Osteoblast (primary cell): Measurements from ENCODE around the gene FAM228B. TPM values are rescaled to one million over a fixed set of nuclear protein-coding genes. Genes with fewer than 3 reads are reported as not detected.
A peak's percentile ranks its signal among the peaks of the same experiment; 100 is the strongest.

ENCODE experiments used
- DNase-seq: peaks from one replicate; pipeline ENCODE4 v3.0.0; 2011; ENCODE audit warnings: low spot score, mixed read lengths; ENCODE audit not compliant: insufficient read length; ENCODE audit errors: missing footprints
- H2AFZ ChIP-seq: 2 replicates; pipeline ENCODE4 v1.6.0; 2011; ENCODE audit warnings: mild to moderate bottlenecking, low read length
- H3K27ac ChIP-seq: 2 replicates; pipeline ENCODE4 v1.5.1; 2011; ENCODE audit warnings: mild to moderate bottlenecking, low read depth, low read length, moderate library complexity
- H3K27me3 ChIP-seq: 2 replicates; pipeline ENCODE4 v1.6.0; 2012; ENCODE audit warnings: mild to moderate bottlenecking, control low read depth, inconsistent platforms, low read length, moderate library complexity; ENCODE audit not compliant: insufficient read depth
- H3K36me3 ChIP-seq: 2 replicates; pipeline ENCODE4 v1.5.1; 2011; ENCODE audit warnings: mild to moderate bottlenecking, low read length, control low read depth, moderate library complexity; ENCODE audit not compliant: insufficient read depth
- H3K4me1 ChIP-seq: 2 replicates; pipeline ENCODE4 v1.5.1; 2011; ENCODE audit warnings: mild to moderate bottlenecking, low read length, control low read depth, moderate library complexity; ENCODE audit not compliant: insufficient read depth
- H3K4me2 ChIP-seq: 2 replicates; pipeline ENCODE4 v1.6.0; 2011; ENCODE audit warnings: mild to moderate bottlenecking, low read length; ENCODE audit not compliant: insufficient read depth
- H3K4me3 ChIP-seq: fragments of 200-600 bp; sonication (generic); 3 replicates; pipeline ENCODE4 v1.5.1; 2012; ENCODE audit warnings: mild to moderate bottlenecking, low read length, inconsistent platforms; ENCODE audit not compliant: insufficient read depth
- H3K79me2 ChIP-seq: 2 replicates; pipeline ENCODE4 v1.6.0; 2012; ENCODE audit warnings: mild to moderate bottlenecking, low read length, control low read depth, inconsistent platforms; ENCODE audit not compliant: insufficient read depth
- H3K9me3 ChIP-seq: 2 replicates; pipeline ENCODE4 v1.5.1; 2011; ENCODE audit warnings: low read depth, low read length, control low read depth
- H4K20me1 ChIP-seq: 2 replicates; pipeline ENCODE4 v1.6.0; 2012; ENCODE audit warnings: mild to moderate bottlenecking, low read length, control low read depth; ENCODE audit not compliant: insufficient read depth
- CTCF ChIP-seq: IDR thresholded peaks from 2 replicates; pipeline ENCODE4 v1.5.1; 2011; ENCODE audit warnings: mild to moderate bottlenecking, low read depth, low read length, moderate library complexity; ENCODE audit errors: extremely low read depth
- total RNA-seq: library from RNA; depleted of rRNA; stranded (reverse); fragments of >200 nt; gene quantifications from 2 replicates; pipeline ENCODE4 v1.2.3, GENCODE V29; 2012

FAM228B gene
- total RNA-seq, 1 donor, result 11.6 TPM

DNA sequence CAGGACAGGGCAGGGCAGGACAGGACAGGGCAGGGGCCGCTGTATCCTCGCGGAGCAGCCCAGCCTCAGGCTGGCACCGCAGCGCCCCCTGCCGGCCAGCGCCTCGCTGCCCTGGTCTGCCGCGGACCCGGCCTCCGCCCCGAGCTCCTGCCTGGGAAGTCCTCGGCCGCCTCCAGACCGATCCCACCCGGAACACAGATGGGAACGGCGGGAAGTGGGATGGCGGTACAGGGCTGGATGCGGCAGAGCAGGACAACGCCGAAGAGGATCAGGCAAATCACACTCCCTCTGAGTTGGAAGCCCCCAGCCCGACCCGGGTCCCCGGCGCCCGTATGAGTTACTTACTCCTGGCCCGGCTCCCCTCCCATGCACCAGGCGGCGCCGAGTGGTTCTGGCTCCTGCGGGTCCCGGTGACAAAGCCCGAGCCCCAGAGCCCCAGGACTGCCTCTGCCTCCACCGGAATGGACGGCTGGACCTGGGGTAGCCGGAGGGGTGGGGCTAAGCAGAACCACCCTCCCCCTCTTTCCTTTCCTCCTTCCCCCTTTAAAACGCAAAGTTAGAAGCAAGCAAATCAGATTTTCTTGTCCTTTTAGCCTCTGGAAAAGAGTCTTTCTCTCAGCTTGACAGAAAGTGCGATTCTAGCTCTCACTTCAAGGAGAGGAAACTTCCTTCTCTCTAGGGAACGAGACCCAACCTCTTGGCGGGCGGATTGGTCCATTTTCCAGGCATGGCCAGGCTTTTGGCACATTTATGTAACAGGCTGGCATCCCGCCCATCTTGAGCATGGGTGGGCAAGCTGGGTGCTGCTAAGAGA is 38.7 kb upstream of the FAM228B start, which contains the start of gene TP53I3:
TSS of gene TP53I3 (minus strand) at position 449 of the 814 bp plus-strand sequence. CDS start 508 bp downstream, outside the sequence.
- Histone ChIP-seq H2AFZ (peak within 1 kb of the TSS; percentile 96), H3K4me3 (peak within 1 kb of the TSS; percentile 88), H3K4me2 (peak within 1 kb of the TSS; percentile 90), H4K20me1 (no peaks in the 10 kb centered on the region), H3K9me3 (no peaks in the 10 kb centered on the region), H3K4me1 (peaks cover 10% of the 10 kb centered on the region), H3K27ac (peak within 1 kb of the TSS; percentile 62), H3K27me3 (no peaks in the 10 kb centered on the region), H3K36me3 (peaks cover 18% of the 10 kb centered on the region), H3K79me2 (peaks cover 5% of the 10 kb centered on the region)
- DNase-seq, result peak; percentile 98
- TF ChIP-seq CTCF, result peak; percentile 77

GRCh38 chr2:24085200-24085489 is 38.1 kb upstream of the FAM228B start:
- H2AFZ ChIP-seq, result peak overlapping the region; percentile 96
- no peak for TF ChIP-seq CTCF
- H3K27ac ChIP-seq, result peak overlapping the region; percentile 62
- peak overlapping the region; percentile 88 for H3K4me3 ChIP-seq
- H3K27me3 ChIP-seq, result no peaks in the 10 kb centered on the region
- peak overlapping the region; percentile 90 for H3K4me2 ChIP-seq
- peaks cover 5% of the 10 kb centered on the region for H3K79me2 ChIP-seq
- H4K20me1 ChIP-seq, result no peaks in the 10 kb centered on the region
- no peaks in the 10 kb centered on the region for H3K9me3 ChIP-seq
- peaks cover 17% of the 10 kb centered on the region for H3K36me3 ChIP-seq
- no peak for DNase-seq
- H3K4me1 ChIP-seq, result peaks cover 10% of the 10 kb centered on the region

- Histone ChIP-seq H3K27ac (no peak overlapping the region), H3K4me1 (peaks cover 10% of the 10 kb centered on the region), H3K79me2 (peaks cover 5% of the 10 kb centered on the region), H2AFZ (no peak overlapping the region), H4K20me1 (no peaks in the 10 kb centered on the region), H3K9me3 (no peaks in the 10 kb centered on the region), H3K27me3 (no peaks in the 10 kb centered on the region), H3K4me3 (no peak overlapping the region), H3K36me3 (peaks cover 15% of the 10 kb centered on the region), H3K4me2 (no peak overlapping the region)
- no peak for TF ChIP-seq CTCF
- no peak for DNase-seq
Observed at GRCh38 chr2:24086241-24086640, 37.0 kb upstream of the FAM228B start.

DNA sequence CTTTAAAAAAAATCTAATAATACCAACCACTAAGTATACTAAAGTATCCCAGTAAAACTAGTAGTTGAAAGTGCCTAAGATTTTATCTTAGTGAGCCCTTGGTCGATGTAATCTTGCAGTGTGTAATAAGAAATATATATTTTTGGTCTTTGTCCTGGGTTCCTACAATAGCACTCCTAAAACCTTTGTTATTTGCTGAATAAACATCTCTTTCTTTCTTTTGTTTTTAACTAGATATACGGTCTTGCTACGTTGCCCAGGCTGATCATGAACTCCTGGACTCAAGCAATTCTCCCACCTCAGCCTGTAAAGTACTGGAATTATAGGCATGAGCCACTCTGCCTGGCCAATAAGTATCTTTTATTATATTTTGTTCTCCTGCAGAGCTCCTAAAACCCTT is 36.2 kb upstream of the FAM228B start:
- DNase-seq, result no peak
- no peaks in the 10 kb centered on the region for H3K9me3 ChIP-seq
- TF ChIP-seq CTCF, result no peak
- peaks cover 10% of the 10 kb centered on the region for H3K4me1 ChIP-seq
- no peak overlapping the region for H3K27ac ChIP-seq
- no peaks in the 10 kb centered on the region for H4K20me1 ChIP-seq
- H2AFZ ChIP-seq, result no peak overlapping the region
- no peaks in the 10 kb centered on the region for H3K27me3 ChIP-seq
- H3K4me2 ChIP-seq, result no peak overlapping the region
- no peak overlapping the region for H3K4me3 ChIP-seq
- peaks cover 10% of the 10 kb centered on the region for H3K36me3 ChIP-seq
- peaks cover 5% of the 10 kb centered on the region for H3K79me2 ChIP-seq
